ENCODE results near the gene TLE6.

Gene TLE6

DNA sequence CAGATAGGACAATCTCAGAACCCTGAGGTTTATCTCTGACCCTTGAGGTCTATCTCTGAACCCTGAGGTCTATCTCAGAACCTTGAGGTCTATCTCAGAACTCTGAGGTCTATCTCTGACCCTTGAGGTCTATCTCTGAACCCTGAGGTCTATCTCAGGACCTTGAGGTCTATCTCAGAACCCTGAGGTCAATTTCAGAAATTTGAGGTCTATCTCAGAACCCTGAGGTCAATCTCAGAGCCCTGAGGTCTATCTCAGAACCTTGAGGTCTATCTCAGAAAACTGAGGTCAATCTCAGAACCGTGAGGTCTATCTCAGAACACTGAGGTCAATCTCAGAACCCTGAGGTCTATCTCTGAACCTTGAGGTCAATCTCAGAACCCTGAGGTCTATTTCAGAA lies 49.4 kb downstream of the TLE6 start:
- no peak overlapping the region for H3K27ac ChIP-seq (ENCODE audit: low read length)
- peaks cover 27% of the 10 kb centered on the region for H3K27me3 ChIP-seq (ENCODE audit: insufficient read depth, low read length, poor library complexity)

DNA sequence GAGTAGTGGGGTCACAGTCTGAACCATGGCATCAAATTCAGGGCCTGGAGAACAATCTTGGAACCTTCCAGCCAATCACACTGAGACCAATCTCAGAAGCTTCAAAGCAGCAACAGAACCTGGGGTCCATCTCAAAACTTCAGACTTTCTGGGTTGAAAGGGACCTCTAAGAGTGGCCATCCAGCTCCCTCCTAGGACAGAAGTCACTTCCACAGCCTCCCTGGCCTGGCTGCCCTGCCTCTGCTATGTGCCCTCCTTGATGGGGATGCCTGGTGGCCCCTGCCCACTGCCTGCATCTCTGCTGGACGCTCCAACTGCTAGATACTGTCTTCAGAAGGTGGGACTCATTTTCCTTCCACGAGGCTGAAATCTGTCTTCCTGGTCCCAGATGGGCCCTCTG lies 49.9 kb downstream of the TLE6 start:
- Histone ChIP-seq H3K4me1 (ENCODE audit: insufficient read depth, low read length) (peaks cover 21% of the 10 kb centered on the region), H3K4me2 (ENCODE audit: insufficient read depth, low read length) (no peak overlapping the region), H3K79me2 (ENCODE audit: insufficient read depth, low read length) (no peaks in the 10 kb centered on the region), H3K4me3 (ENCODE audit: low read depth in 1 of 2, low read length in 2 of 2) (no peak overlapping the region), H3K27me3 (ENCODE audit: insufficient read depth, low read length, poor library complexity) (peaks cover 27% of the 10 kb centered on the region), H3K36me3 (ENCODE audit: insufficient read depth, low read length) (no peaks in the 10 kb centered on the region), H3K9ac (ENCODE audit: low read depth, low read length) (no peak overlapping the region), H3K27ac (ENCODE audit: low read length) (no peak overlapping the region), H2AFZ (ENCODE audit: low read depth, low read length) (no peak overlapping the region), H3K9me3 (ENCODE audit: insufficient read depth, low read length, severe bottlenecking) (no peaks in the 10 kb centered on the region), H4K20me1 (ENCODE audit: insufficient read depth, low read length) (no peaks in the 10 kb centered on the region)
- DNase-seq (no peak), ATAC-seq (ENCODE audit: insufficient read depth, low read depth) (no peak)
- TF ChIP-seq EZH2 (IDR thresholded peaks at IDR 0.05; ENCODE audit: borderline replicate concordance, low read depth, low read length, severe bottlenecking), result no peak
- TF ChIP-seq, protein P1, sequence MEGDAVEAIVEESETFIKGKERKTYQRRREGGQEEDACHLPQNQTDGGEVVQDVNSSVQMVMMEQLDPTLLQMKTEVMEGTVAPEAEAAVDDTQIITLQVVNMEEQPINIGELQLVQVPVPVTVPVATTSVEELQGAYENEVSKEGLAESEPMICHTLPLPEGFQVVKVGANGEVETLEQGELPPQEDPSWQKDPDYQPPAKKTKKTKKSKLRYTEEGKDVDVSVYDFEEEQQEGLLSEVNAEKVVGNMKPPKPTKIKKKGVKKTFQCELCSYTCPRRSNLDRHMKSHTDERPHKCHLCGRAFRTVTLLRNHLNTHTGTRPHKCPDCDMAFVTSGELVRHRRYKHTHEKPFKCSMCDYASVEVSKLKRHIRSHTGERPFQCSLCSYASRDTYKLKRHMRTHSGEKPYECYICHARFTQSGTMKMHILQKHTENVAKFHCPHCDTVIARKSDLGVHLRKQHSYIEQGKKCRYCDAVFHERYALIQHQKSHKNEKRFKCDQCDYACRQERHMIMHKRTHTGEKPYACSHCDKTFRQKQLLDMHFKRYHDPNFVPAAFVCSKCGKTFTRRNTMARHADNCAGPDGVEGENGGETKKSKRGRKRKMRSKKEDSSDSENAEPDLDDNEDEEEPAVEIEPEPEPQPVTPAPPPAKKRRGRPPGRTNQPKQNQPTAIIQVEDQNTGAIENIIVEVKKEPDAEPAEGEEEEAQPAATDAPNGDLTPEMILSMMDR (IDR thresholded peaks at IDR 0.05; ENCODE audit: borderline replicate concordance, extremely low read depth, low read length, poor library complexity, severe bottlenecking), result no peak

More for the DNA sequence above, 49.4 kb downstream of the TLE6 start:
- DNase-seq (no peak), ATAC-seq (ENCODE audit: insufficient read depth, low read depth) (no peak)
- no peaks in the 10 kb centered on the region for H4K20me1 ChIP-seq (ENCODE audit: insufficient read depth, low read length)
- H3K4me2 ChIP-seq (ENCODE audit: insufficient read depth, low read length), result no peak overlapping the region
- H3K9me3 ChIP-seq (ENCODE audit: insufficient read depth, low read length, severe bottlenecking), result no peaks in the 10 kb centered on the region
- H3K79me2 ChIP-seq (ENCODE audit: insufficient read depth, low read length), result no peaks in the 10 kb centered on the region
- TF ChIP-seq, protein P1 (IDR thresholded peaks at IDR 0.05; ENCODE audit: borderline replicate concordance, extremely low read depth, low read length, poor library complexity, severe bottlenecking), result no peak
- TF ChIP-seq EZH2 (IDR thresholded peaks at IDR 0.05; ENCODE audit: borderline replicate concordance, low read depth, low read length, severe bottlenecking), result no peak
- H3K9ac ChIP-seq (ENCODE audit: low read depth, low read length), result no peak overlapping the region
- H3K4me1 ChIP-seq (ENCODE audit: insufficient read depth, low read length), result peaks cover 21% of the 10 kb centered on the region
- no peak overlapping the region for H2AFZ ChIP-seq (ENCODE audit: low read depth, low read length)
- H3K36me3 ChIP-seq (ENCODE audit: insufficient read depth, low read length), result no peaks in the 10 kb centered on the region
- H3K4me3 ChIP-seq (ENCODE audit: low read depth in 1 of 2, low read length in 2 of 2), result no peak overlapping the region

DNA sequence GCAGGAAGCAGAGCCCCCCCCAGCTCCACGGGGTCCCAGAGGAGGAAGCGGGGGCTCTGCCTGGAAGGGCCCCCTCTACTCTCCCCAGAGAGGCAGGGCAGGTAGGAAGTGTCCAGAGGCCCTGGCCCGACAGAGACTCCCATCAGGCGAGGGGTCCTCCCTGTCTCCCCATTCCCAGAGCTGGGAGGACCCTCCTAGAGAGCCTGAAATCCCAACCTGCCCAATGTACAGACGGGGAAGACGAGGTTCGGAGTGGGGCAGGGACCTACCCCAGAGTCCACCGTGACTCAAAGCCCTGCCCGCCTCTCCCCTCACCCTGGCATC lies 50.6 kb downstream of the TLE6 start:
- Histone ChIP-seq H3K27me3 (ENCODE audit: insufficient read depth, low read length, poor library complexity) (peaks cover 27% of the 10 kb centered on the region), H2AFZ (ENCODE audit: low read depth, low read length) (no peak overlapping the region), H3K9me3 (ENCODE audit: insufficient read depth, low read length, severe bottlenecking) (no peaks in the 10 kb centered on the region), H3K36me3 (ENCODE audit: insufficient read depth, low read length) (no peaks in the 10 kb centered on the region), H4K20me1 (ENCODE audit: insufficient read depth, low read length) (no peaks in the 10 kb centered on the region), H3K27ac (ENCODE audit: low read length) (no peak overlapping the region), H3K4me1 (ENCODE audit: insufficient read depth, low read length) (peaks cover 21% of the 10 kb centered on the region), H3K4me2 (ENCODE audit: insufficient read depth, low read length) (peak overlapping the region; percentile 94), H3K79me2 (ENCODE audit: insufficient read depth, low read length) (no peaks in the 10 kb centered on the region), H3K4me3 (ENCODE audit: low read depth in 1 of 2, low read length in 2 of 2) (peak overlapping the region in 1 of 2 experiments; percentile 70; a peak in 1 of 4 replicates), H3K9ac (ENCODE audit: low read depth, low read length) (peak overlapping the region; percentile 65; the same call in 1 of the 2 replicates)
- no peak for TF ChIP-seq EZH2 (IDR thresholded peaks at IDR 0.05; ENCODE audit: borderline replicate concordance, low read depth, low read length, severe bottlenecking)
- TF ChIP-seq, protein P1 (IDR thresholded peaks at IDR 0.05; ENCODE audit: borderline replicate concordance, extremely low read depth, low read length, poor library complexity, severe bottlenecking), result no peak
- DNase-seq, result no peak
- ATAC-seq (ENCODE audit: insufficient read depth, low read depth), result no peak
